GM21381 (cell line): Measurements from ENCODE around the gene NEB.
"Not testable (repeated sequence)": the region's sequence is repeated elsewhere in the genome, so short reads cannot be mapped to it uniquely, and the experiment has no call there.

Experiments
- ATAC-seq: cut with Tn5 transposase; IDR thresholded peaks from one replicate; pipeline ENCODE4 v1.9.1; 2021; ENCODE audit warnings: mild to moderate bottlenecking, moderate library complexity; ENCODE audit not compliant: unreplicated experiment

The NEB gene

DNA sequence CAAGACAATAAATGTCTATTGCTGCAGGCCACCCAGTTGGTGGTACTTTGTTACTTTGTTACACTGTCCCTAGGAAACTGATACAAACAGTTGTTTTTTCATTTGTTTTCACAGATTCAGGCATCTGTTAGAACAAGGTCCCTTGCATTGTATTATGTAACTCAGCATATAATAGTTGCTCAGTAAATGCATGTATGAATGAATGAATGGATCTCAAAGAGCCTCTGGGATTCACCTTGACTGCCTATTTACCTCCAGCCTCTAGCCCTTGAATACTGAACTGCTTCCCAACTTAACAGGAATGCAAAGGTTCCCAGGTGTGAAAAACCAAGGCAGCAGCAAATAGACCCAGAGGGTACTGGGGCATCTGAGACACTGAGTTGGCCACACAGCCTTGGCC lies 27.4 kb upstream of the NEB start:
- ATAC-seq: no peak

DNA sequence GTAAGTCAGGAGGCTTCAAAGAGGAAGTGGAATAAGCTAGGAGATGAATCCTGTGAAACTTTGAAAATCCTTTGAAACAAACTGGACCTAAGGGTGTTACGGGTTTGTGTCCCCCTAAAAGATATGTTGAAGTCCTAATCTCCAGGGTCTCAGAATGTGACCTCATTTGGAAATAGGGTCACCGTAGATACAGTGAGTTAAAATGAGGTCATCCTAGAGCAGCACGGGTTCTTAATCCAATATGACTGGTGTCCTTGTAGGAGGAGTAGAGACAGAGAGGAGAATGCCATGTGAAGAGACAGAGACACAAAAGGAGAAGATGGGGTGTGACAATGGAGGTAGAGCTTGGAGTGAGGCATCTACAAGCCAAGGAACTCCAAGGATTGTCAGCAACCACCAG lies 26.9 kb upstream of the NEB start:
- no peak for ATAC-seq

DNA sequence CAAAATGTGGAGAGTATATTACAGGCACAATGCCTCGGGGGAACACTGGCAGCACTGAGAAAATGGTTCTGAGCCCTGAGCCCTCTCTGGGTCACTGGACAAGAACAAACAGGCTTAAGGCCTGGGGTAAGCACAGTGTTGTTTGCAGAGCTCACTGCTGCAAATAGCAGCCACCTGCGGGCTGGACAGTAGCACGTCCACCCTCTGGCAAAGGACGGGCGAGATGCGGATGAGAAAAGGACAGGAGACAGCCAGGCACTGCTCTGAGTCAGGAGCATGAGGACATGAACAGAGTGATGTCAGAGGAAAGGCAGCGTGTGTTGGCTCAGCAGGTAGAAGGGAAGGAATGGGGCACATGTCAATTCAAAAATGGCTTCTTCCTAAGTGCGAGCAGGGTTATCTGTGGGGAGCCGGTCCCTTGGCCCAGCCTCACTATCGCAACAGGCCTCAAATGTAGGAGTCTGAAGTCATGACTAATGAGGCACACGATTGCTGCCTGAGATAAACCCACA lies 25.9 kb upstream of the NEB start:
- no peak for ATAC-seq

DNA sequence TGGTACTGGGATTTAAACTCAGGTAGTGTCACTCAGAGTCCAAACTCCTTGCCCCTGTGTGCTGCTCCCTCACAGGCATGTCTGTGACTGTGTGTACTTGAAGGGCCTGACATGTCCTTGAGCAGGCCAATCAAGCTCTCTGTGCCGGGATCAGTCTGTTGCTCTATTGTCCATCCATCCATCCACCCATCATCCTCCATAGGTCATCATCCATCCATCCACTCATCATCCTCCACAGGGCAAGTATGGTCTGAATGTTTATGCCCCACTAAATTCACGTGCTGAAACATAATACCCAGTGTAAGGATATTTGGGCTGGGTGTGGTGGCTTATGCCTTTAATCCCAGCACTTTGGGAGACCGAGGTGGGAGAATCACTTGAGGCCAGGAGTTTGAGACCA lies 24.5 kb upstream of the NEB start:
- ATAC-seq: no peak

DNA sequence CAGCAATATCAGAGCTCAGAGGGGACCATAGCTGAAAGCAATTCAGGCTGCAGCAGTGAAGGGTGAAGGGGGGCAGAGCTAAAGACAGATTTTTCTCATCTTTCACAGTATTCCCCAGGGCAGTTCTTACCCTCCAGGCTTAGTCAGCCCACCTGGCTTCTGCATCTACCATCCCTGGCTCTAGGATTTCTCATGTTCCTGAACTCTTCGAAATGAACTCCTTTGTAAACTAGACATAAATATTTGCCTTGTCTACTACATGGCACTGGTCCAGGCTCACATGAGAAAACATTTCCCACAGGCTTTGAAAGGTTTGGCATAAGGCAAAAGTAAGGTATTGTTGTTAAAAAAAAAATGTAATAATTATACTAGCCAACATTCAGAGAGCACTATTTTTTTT lies 23.6 kb upstream of the NEB start:
- ATAC-seq: no peak

DNA sequence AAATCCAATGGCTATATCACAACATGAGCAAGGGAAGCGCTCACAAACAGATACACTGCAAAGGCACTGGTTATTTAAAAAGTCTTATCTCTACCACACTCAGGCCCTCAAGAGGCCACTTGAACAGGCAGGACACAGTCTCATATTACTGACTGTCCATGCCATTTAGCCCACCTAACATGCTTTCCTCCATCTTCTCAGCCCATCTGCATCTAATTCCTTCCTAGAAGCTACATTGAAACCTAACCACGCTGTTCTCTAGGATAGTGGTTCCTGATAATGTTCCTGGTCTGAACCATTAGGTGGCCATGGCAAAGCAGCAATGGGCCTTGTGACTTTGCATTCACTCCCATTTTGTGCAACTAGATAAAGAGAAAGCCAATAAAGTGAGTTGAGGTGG lies 22.5 kb upstream of the NEB start:
- no peak for ATAC-seq

DNA sequence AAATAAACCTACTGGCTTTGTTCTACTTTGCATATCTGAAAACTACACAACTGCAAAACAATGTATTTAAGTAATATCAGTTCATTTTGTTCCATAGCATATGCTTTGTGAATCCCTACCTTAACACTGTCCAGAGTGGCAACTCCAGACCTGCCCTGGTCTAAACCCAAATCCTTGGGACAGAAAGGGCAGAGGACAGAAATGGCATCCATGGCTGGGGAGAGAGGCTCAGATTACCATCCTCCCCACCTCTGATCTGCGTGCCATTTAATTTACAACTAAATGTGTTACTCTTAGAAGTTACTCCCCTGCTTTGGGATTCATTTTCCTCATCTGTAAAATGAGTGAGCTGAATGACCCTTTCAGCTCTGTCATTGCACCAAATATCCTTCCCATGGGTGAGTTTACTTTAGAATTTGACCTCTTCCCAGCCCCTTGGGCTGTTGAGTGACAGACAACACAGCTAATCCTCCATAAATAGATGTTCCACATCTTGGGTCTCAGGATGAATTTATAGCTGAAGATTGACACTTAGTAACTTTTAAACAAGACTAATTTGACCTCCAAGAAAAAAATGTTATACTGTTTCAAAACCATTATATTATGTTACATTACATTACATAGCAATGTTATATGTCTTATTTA lies 20.1 kb upstream of the NEB start:
- ATAC-seq: no peak

DNA sequence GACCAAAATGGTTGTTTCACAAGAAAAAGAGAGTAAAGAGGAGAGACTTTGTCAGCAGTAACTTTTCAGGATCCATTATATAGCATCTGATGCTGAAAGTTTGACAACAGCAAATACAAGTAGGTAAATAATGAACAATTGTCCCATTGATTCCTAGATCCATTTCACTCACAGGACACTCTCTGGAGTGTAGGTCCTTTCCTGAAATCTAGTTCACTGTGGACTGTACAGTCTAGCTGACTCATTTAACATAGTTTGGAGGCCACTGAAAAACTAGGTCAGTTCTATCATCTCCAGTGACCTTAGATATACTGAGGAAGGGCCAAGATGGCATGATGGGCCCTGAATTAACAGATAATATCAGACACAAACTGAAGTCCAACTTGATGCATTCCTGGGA lies 19.3 kb upstream of the NEB start:
- no peak for ATAC-seq

DNA sequence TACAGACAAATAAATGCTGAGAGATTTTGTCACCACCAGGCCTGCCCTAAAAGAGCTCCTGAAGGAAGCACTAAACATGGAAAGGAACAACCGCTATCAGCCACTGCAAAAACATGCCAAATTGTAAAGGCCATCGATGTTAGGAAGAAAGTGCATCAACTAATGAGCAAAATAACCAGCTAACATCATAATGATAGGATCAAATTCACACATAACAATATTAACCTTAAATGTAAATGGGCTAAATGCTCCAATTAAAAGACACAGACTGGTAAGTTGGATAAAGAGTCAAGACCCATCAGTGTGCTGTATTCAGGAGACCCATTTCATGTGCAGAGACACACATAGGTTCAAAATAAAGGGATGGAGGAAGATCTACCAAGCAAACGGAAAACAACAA lies 11.0 kb upstream of the NEB start:
- ATAC-seq: not testable (repeated sequence)

DNA sequence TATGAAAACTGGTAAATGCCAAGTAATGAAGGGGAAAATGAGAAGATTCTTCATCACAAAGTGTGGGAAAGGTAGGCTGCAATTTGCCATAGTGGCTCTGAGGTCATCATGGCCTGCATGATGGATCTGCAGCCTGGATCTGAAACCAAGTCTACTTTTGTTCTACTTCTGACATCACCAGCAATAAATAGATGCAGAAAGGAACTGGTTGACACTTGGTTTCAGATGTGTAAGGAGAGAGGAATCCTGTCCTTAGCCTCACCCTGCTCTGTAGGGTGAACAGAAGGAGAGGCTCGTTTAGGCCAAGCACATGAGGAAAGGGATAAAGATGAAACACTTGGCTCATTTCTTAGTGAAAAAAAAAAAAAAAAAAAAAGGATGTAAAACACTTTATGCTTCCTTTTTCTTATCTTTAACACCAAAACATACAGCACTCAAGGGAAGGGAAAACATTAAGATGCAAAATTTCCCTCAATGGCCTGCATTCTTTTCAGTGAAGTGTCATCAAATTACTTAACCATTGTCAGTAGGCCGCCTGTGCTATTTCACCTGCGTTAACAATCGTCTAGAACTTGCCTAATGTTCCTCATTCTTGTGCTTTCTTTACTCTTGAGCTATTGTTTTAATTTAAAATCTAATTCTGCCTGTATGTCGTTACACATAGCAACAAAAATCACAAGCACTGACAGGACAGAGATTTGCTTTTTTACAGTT lies 3.9 kb downstream of the NEB start:
- ATAC-seq: peak; percentile 81

DNA sequence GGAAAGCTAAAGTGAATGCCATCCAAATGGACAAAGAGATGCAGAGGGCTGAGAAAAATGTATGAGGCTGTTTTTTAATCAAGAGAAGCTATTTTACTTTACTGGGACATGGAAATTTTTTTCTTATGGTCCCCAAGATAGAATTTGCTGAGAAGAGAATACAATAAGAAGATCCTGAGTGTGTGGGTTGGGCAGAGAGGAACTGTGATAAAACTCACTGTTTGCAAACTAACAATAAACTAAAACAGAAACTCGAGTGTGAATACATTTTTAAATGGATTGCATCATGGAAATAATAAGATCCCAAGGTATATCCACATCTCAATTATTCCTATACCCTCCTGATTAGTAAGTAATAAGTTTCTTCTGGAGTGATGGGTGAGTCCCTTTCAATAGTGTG lies 4.4 kb downstream of the NEB start:
- peak; percentile 21 for ATAC-seq

DNA sequence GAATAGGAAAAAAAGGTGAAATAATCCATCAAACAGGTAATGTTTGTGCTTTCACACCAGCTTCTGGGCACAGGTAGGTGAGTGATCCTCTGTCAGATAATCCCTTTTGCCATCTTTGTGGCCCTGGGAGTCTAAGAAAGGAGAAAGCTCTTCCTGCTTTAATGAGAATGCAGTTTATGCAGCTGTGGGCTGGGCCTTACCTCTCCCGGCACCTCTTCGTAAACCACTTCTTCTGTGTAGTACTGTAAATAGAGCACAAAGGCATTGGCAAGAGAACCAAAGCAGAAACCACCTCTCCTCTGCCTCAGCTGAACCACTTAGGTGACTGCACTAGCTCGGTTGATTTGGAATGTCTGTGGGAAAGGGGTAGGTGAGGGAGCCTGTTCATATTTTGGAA lies 4.9 kb downstream of the NEB start:
- no peak for ATAC-seq

DNA sequence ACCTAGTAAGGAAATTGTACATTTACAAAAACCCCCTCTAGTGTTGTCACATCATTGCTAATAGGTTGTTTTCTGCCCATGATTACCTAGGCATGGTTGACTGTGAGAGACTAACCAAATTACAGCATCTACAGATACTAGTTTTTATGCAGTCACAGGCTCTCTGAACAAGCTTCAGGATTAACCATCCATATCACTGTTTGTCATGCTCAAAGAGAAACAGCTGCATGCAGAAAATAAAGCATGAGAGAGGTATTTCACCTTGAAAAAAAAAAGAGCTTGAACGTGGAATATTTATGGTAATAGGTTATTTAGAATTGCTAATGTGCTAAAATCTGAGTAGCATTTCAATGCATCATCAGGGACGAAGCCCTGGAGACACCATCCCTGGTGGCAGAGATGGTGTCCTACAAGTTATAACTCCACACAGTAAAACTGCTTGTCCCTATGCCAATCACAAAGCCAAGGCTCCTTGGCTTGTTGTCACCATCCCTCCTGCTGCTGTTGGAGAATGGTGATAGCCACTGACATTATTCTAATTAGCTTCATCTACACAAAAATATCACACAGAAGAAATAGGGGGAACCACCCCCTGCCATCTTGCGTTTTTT lies 5.4 kb downstream of the NEB start:
- no peak for ATAC-seq

DNA sequence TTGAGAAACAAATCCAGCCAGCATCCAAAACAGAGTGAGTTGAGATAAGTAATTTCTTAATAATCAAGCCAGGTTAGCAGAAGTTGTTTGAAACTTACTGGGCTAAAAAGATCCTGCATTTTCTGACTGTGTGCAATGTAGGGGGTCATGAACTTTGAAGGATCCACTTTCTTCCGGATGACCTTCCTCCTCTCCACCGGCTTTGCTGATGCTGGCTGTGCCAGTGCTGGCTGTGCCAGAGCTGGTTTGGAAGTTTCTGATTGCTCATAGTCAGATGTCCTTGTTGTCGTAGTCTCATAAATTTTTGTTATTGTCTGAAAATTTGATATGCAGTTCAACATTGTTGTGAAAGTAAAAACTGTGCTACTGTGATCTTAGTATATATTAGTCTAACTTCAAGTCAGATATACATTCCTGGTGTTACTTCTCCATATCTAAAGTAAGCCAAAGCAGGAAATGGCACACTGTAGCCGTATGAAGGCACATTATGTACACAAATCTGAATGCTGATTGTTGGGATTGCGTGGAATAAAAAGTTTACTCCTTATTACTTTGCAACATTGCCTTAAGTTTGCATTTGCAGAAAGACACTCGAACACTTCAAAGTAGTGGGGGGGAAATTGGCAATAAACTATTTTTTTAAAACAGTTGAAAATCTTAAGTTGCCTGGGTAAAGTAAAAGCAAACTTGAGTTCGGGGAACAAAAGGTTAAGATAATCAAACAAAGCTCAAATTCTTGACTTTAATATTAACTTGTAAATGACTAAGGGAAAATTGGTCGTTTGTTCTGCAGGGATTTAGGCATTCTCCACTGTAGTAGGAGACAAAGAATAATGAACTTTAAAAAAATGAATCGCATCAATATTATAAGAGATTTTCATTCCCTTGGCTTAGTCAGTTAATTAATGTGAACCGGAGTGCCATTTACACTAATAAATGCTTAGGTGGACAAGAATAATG lies 6.4 kb downstream of the NEB start:
- ATAC-seq: no peak

DNA sequence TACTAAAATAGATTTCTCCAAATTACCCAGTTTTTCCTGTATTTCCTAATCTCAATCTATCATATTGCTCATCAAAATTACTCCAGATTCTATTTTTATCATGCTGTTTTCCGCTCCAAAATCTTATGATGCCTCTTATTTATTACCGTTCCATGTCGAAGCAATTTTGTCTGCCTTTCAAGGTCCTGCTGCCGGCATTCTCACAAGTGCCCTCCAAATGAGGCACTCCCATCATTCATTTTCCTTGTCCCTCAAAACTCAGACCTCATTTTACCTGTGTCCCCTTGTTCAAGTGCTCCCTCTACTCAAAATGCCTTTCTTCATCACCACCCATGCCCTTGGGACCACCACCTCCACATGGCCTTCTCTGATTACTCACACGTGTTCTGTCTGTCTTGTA lies 13.1 kb downstream of the NEB start:
- no peak for ATAC-seq

DNA sequence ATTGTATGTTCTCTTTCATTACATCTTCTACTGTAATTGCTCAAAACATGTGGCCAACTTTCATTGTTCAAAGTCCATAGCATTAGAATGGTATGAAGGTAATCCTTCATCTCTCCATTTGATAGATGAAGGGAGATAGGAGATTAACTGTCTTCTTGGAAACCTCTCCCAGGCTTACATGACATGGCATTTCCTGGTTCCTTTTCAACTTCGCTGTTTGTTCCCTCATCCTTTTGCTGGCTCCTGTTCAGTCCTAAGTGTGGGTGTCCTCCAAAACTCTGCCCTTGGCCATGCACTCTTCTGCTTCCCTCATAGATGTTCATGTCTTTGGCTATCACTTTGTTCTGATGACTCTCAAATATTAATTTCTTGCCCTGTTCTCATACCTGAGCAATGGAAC lies 13.8 kb downstream of the NEB start:
- no peak for ATAC-seq

DNA sequence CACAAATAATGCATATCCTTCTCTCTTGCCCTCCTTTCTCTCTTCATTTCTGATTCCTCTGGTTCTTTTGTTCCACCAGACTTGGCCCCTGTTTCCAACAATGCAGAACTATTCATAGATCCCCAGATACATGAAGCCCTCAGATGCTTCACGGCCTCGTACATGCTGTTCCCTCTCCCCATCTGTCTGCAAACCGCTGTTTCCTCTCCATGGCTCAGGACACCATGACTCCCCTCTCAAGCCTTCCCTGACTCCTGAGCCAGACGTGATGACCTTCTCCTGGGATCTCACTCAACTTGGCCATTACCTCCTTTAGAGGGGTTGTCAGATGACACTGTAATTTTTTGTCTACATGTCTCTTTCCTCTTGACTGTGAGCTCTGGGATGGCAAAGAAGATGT lies 15.5 kb downstream of the NEB start:
- ATAC-seq: no peak

DNA sequence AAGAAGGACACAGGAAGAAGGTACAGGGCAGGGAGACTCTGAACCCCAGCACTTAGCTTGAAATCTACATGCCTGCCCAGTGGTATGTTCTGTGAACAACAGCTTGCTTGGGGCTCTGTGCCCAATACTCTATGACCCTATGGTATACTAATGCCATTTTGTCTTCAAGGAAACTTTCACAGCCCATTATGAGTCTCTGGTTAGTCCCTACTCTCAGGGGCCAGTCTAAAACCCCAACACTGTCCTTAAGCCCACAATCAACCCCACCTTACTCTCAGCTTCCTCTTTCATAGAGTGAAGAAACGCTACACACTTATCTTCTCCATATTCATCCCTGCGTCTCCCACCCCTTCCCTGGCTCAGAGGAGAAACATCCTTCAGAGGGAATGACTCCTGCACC lies 16.0 kb downstream of the NEB start:
- ATAC-seq: no peak

DNA sequence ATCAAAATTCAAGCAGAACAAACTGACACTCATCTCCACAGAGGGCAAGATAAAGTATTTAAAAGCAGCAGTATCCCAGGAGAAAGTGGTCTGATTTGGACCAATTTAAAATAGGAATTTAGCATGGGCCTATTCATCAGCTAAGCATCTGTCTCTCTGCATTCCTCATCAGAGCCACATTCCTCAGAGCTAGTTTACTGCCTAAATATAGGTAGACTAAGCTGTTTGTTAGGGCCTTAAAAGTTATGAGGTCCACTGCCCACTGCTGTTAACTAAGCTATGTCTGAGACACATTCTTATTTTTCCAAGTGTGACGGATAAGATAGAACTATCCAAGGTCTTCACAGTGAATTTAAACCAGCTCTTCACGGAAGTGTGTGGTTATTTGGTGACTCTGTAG lies 17.6 kb downstream of the NEB start:
- no peak for ATAC-seq

DNA sequence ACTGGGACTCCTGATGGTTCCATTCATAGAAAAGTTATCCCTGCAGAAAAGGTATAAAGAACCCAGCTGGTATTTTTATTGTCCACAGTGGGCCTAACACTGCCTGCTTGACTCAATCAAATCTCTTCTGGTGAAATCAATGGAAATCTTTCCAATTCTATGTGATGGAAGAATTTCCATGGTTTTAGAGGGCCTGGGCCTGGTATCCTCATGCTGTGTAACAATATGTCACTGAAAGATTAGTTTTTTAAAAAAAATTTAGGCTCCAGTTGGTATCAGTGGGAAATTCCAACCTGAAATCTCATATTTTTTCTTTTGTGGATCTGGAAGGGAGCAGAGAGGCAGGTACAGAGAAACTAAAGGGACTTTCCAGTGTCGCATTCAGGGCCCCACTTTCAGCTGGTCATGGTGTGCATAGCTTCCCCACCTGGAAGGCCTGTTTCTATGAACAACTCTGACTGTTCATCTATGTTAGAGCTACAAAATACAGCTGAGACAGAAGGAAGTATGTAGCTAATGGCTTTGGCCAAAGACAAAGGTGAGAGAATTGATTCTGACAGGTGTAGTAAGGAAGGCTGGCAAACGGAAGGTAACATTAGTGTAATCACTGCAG lies 20.9 kb downstream of the NEB start:
- no peak for ATAC-seq

DNA sequence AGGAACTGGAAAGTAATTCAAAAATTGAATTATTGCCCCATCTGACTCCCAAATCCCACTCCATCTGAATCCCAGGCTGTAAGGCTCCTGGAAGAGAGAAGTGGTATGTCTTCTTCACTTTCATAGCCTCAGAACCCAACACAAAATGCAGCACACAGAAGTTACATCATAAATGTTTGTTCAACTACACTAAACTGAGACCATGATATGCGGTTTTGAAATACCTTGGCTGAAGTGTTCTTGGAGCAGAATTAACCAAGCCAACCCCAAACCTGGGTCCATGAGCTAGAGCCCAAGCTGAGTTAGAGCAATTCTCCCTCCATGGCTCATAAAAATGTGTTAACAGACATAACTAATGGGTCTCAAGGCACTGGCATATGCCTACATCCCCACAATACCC lies 23.3 kb downstream of the NEB start:
- ATAC-seq: no peak
